ENCODE results near the gene BICD1.

Gene BICD1

GRCh38 chr12:32104572-32105355 is 1.9 kb upstream of the BICD1 start:
- no peak for DNase-seq

- no peak for DNase-seq
These were observed 596 bp upstream of the BICD1 start for GRCh38 chr12:32105986-32106516.

GRCh38 chr12:32107359-32108267 is 966 bp downstream of the BICD1 start:
- peak; percentile 84 for DNase-seq

GRCh38 chr12:32108787-32109186 is 2.1 kb downstream of the BICD1 start:
- DNase-seq, result no peak

GRCh38 chr12:32110417-32110816 is 3.8 kb downstream of the BICD1 start:
- DNase-seq, result no peak

- no peak for DNase-seq
These were observed 4.3 kb downstream of the BICD1 start for GRCh38 chr12:32110942-32111341.

- peak; percentile 100 for DNase-seq
These were observed 8.9 kb downstream of the BICD1 start for GRCh38 chr12:32115404-32116104.

GRCh38 chr12:32116897-32117296 is 10.2 kb downstream of the BICD1 start:
- DNase-seq, result peak; percentile 81

- DNase-seq, result peak; percentile 80
These were observed 10.7 kb downstream of the BICD1 start for GRCh38 chr12:32117316-32117715.

- DNase-seq, result peak; percentile 32
These were observed 12.2 kb downstream of the BICD1 start for GRCh38 chr12:32118806-32119205.

- no peak for DNase-seq
These were observed 13.8 kb downstream of the BICD1 start for GRCh38 chr12:32120419-32120818.

GRCh38 chr12:32124637-32125036 is 18.0 kb downstream of the BICD1 start:
- DNase-seq, result no peak

GRCh38 chr12:32125455-32126084 is 18.9 kb downstream of the BICD1 start:
- DNase-seq, result peak; percentile 84

GRCh38 chr12:32126720-32127119 is 20.1 kb downstream of the BICD1 start:
- peak; percentile 83 for DNase-seq

GRCh38 chr12:32131666-32132065 is 25.0 kb downstream of the BICD1 start:
- DNase-seq, result no peak

- peak; percentile 68 for DNase-seq
These were observed 27.6 kb downstream of the BICD1 start for GRCh38 chr12:32134101-32134888.

- no peak for DNase-seq
These were observed 29.3 kb downstream of the BICD1 start for GRCh38 chr12:32135967-32136366.

- DNase-seq, result no peak
These were observed 29.8 kb downstream of the BICD1 start for GRCh38 chr12:32136404-32136803.

- peak; percentile 29 for DNase-seq
These were observed 32.4 kb downstream of the BICD1 start for GRCh38 chr12:32139064-32139421.

- no peak for DNase-seq
These were observed 34.2 kb downstream of the BICD1 start for GRCh38 chr12:32140877-32141276.

- no peak for DNase-seq
These were observed 38.4 kb downstream of the BICD1 start for GRCh38 chr12:32145096-32145495.
